Stimulated activated CD8-positive, alpha-beta memory T cell treated with anti-CD3 and anti-CD28 coated beads, Interleukin-15, amount 100 ng/mL, for 24 hours (primary cell): Measurements from ENCODE around the gene ERCC3.

Experiments
- DNase-seq: peaks from one replicate; pipeline ENCODE4 v3.0.0-alpha.2; 2020; ENCODE audit warnings: low read depth

The ERCC3 gene

GRCh38 chr2:127293748-127294562 is at the start of gene ERCC3:
Gene ERCC3 (minus strand): TSS chr2:127294144. CDS start chr2:127294081, 63 bp downstream.
- peak; percentile 63 for DNase-seq

DNA sequence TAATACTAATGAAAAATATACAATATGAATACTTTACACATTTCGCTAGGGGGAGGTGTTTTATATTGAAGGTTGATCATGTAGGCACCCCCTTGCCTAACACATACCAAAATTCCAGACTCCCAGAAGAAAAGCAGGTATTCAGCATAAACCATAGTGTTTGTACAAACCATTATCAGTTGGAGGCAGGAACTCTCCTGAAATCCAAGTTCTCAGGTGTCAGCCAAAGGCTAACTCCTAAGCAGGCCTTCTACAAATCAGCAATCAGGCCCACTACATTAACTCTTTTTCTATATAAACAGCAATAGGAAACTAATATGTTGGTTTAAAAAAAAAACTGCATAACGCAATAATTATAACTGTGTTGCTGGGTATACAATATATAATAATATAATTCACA is 49.3 kb upstream of the ERCC3 start:
- DNase-seq: no peak

GRCh38 chr2:127342101-127342500 is 48.2 kb upstream of the ERCC3 start:
- no peak for DNase-seq

DNA sequence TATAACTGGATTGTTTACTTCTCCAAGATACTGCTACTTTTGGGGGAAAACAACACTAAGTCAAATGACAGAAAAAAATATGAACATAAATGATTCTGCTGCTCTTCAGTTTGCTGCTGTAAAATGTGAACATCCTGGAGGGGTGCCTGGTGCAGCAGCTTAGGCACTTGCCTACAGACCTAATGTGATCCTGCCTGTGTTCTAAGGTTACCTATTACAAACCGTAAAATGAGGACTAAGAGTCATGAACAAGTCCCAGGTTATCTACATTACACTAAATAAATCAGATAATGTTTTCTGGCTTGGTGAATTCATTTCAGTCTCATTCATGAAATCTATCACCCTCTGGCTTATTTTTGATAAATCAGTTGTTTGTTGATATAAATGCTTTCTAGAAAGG is 38.4 kb upstream of the ERCC3 start:
- no peak for DNase-seq

- DNase-seq: no peak
These were observed 36.8 kb upstream of the ERCC3 start for GRCh38 chr2:127330753-127331152.

- no peak for DNase-seq
These were observed 32.5 kb upstream of the ERCC3 start for GRCh38 chr2:127326289-127326945.

- DNase-seq: no peak
These were observed 30.7 kb upstream of the ERCC3 start for GRCh38 chr2:127324635-127325034.

DNA sequence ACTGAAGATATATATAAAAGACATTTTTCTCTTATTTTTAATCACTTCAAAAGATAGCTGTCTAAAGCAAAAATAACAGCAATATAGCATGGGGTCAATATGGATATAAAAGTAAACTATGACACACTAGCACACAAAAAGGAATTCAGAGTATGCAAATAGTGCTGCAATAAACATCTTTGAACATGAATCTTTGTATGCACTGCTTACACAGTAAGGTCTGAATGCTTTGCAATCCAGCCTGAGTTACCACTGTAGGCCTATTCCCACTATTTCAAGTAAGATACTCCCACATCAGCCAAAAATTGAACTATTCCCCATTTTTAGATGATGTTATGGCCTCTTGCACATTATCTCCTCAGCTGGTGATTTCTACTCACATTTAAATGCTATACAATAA is 27.4 kb upstream of the ERCC3 start:
- no peak for DNase-seq

GRCh38 chr2:127320586-127321275 is 26.8 kb upstream of the ERCC3 start:
- no peak for DNase-seq

GRCh38 chr2:127320067-127320466 is 26.1 kb upstream of the ERCC3 start:
- DNase-seq: no peak

DNA sequence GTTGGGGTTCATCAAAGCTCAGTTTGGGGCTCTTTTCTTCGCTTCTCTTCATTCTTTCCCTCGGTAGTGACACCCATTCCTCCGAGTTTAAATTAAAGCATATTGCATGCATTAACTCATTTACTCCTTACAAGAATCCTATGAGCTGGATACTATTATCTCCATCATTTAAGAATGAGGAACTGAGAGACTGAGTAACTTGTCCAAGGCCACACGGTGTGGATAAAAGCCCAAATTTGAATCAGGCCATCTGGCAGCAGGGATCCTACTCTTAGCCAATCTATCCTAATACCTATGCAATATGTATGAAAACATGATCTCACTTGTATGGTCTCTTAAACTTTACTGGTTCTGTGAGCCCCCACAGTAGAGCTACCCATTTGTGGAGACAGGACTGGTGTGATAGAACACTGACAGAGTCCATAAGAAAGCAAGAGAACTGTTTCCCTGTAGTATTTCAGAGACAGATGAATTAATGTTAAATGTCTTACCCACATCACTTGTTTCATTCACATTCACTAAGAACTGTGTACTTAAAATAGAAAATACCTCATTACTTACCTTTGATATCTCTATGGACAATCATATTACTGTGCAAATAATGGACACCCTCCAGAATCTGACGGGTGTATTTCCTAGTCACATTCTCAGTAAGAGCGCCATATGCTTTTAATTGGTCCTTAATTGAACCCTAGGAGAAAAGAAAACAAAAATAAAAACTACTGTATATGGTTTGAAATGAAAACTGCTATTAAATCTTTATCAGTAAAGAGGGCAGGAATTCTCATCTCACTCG is 20.4 kb upstream of the ERCC3 start:
- no peak for DNase-seq

DNA sequence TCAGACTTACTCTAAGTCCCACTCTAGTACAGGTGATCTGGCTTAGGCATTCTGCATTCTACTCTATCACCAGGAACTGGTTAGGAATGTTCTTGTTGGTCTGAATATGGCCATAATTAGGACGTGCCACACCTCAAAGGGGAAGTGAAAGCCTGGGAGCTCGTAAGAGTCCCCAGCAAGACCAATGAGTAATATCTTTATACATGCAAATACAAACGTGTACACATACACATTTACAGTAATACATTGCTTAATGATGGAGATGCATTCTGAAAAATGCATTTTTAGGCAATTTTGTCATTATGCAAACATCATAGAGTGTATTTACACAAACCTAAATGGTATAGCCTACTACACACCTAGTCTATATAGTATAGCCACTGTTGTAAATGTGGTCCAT is 19.5 kb upstream of the ERCC3 start:
- DNase-seq: no peak

DNA sequence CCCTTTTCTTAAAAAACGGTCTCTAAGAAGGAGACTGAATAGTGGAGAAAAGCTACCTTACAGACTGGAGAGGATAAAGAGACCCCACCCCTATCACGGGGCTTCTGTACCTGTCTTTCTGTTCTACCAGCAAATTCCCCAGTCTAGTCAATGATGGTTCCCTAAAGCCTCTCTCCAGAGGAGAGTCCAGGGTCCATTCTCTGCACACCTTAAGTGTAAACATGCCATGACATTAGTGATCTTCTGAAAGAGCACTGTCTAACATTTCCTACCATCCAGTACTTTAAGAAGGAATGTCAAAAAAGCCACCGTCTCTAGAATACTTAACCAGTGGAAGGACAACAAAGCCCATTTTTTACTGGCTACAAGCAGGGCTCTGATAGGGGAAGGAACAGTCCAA is 17.0 kb upstream of the ERCC3 start:
- DNase-seq: no peak

GRCh38 chr2:127309468-127309867 is 15.5 kb upstream of the ERCC3 start:
- DNase-seq: no peak

DNA sequence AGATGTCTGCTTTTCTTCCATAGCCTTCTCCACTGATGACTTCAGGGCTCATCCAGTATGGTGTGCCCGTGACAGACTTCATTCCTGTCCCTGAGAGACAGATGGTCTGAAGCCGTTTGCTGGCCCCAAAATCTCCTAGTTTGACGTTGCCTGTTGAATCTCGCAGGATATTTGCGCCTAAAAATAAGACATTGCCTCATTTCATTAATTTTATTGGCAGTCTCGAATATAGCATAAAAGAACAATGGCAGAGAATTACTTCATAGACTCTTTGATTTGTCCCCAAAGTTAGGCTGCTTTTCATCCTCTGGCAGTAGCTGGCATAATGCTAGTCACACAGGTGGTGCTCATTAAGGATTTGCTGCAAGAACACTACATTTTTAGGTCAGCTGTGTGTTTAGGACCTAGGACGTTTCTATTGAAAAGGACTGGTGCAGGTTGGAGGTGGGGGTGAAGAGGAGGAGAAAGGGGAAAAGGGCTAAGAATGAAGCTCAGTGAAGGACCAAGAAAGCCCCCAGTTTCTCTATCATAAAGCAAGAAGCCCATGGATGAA is 14.7 kb upstream of the ERCC3 start:
- no peak for DNase-seq

DNA sequence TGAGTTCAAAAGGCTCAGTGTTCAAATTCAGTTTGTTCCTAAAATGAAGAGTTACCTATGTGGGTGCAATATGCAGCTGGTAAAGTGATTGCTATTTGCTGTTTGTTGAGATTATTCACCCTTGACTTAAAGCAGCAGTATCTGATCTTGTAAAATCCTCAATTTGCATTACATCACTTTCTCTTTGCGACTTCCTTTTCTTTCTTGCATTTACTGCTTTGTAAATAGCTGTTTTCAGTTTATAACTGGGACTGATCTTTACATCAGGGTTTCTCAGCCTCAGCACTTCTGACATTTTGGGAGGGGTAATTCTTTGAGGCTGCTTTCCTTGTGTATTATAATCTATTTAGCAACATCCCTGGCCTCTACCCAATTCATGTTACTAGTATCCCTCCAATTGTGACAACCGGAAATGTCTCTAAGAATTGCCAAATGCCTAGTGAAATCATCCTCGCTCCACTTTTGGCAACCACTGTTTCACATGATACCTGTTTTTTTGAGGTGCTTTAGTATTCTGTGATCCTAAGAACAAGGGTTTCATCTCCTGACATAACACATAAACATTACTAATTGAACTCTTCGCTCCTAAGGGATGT is 12.1 kb upstream of the ERCC3 start:
- no peak for DNase-seq

DNA sequence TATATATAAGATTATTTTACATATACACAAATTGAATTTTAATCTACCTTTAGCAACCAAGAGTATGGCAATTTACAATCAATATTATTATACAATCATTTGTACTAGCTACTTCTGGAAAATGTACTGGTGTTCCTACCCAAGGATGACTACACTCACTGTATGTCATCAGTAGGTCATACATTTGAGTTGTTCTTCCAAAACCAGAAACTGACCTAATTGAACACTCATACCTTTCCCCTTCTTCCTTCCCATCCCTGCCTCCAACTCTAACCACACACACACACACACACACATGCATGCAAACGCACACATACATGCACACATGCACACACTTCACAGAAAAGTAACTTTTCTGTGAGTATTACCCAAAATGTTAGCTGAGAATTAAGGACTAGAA is 8.2 kb upstream of the ERCC3 start:
- DNase-seq: no peak

GRCh38 chr2:127293386-127293747 is 577 bp downstream of the ERCC3 start:
- no peak for DNase-seq

GRCh38 chr2:127288274-127288673 is 5.7 kb downstream of the ERCC3 start:
- DNase-seq: no peak

DNA sequence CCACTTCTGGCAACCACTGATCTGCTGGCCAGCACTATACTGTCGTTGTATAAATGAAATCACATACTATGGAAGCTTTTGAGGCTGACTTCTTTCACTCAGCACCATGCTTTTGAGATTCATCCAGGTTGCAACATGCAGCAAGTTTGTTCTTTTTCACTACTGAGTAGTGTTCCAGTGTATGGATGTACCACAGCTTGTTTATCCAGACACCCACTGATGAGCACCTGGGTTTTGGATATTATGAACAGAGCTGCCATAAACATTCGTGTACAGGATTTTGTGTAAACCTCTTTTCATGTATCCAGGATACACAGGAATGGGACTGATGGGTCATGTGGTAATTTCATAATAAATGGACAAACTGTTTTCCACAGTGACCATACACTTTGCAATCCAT is 10.7 kb downstream of the ERCC3 start:
- DNase-seq: no peak

DNA sequence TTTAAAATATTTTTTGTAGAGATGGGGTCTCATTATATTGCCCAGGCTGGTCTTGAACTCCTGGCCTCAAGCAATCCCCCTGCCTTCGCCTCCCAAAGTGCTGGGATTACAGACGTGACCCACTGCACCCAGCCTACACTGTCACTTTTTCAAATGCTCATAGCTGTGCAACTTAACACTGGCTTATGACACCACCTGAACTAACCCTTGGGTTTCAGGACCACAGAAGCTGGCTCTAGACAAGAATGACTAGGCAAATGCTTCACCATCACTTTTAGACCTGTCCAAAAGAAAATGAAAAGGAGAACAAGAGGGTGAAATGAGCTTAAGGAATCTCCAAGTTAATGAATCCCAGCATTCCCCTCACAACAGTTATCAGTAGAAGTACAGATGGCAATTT is 13.3 kb downstream of the ERCC3 start:
- no peak for DNase-seq

GRCh38 chr2:127279781-127280180 is 14.2 kb downstream of the ERCC3 start:
- no peak for DNase-seq
